ENCODE results near the gene PTPRK.

Gene PTPRK

DNA sequence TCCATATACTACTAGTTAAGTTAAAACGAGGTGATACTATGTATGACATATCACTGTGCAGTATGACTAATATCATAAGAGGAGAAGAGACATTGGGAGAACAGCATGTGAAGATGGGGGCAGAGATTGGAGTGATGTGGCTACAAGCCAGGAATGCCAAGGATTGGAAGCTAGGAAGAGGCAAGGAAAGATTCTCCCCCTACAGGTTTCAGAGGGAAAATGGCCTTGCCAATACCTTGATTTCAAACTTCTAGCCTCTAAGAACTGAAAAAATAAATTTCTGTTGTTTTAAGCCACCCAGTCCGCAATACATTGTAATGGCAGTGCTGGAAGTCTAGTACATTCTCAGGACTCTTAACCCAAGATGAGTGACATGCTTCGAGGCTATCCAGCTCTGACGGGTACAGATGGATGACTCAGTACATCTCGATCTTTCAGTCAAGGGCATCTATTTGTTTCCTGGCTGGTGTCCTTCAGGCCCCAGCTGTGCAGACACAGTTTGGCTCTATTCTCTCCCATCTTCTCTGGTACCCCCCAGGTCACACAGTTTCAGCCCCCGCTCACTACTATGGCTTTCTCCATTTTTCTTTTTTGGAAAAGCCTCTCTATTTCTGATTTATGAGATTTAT lies 564.0 kb downstream of the PTPRK start:
- FAIRE-seq (no peak), DNase-seq (ENCODE audit: insufficient read length, low spot score) (no peak)
- TF ChIP-seq SPI1 (IDR thresholded peaks at IDR 0.05; ENCODE audit: low read depth, low read length) = no peak
- TF ChIP-seq POU2F2 (IDR thresholded peaks at IDR 0.05; ENCODE audit: low read depth, low read length) = no peak
- TF ChIP-seq POLR2AphosphoS5 (IDR thresholded peaks at IDR 0.05; ENCODE audit: low read depth, low read length) = no peak
- TF ChIP-seq TAF1 (IDR thresholded peaks at IDR 0.05; ENCODE audit: low read depth, low read length) = no peak
- TF ChIP-seq PAX5 (IDR thresholded peaks at IDR 0.05; ENCODE audit: insufficient read depth, low read length, severe bottlenecking) = no peak
- no peak for TF ChIP-seq POLR2A (IDR thresholded peaks at IDR 0.05; ENCODE audit: low read depth, low read length)

- no peak for FAIRE-seq
- TF ChIP-seq POLR2AphosphoS5 (IDR thresholded peaks at IDR 0.05; ENCODE audit: low read depth, low read length) = no peak
- no peak for TF ChIP-seq SPI1 (IDR thresholded peaks at IDR 0.05; ENCODE audit: low read depth, low read length)
- no peak for TF ChIP-seq POU2F2 (IDR thresholded peaks at IDR 0.05; ENCODE audit: low read depth, low read length)
- no peak for TF ChIP-seq PAX5 (IDR thresholded peaks at IDR 0.05; ENCODE audit: insufficient read depth, low read length, severe bottlenecking)
- no peak for TF ChIP-seq TAF1 (IDR thresholded peaks at IDR 0.05; ENCODE audit: low read depth, low read length)
- no peak for TF ChIP-seq POLR2A (IDR thresholded peaks at IDR 0.05; ENCODE audit: low read depth, low read length)
- no peak for DNase-seq (ENCODE audit: insufficient read length, low spot score)
Observed at GRCh38 chr6:127954082-127954481, 566.3 kb downstream of the PTPRK start.

- DNase-seq (ENCODE audit: insufficient read length, low spot score) (no peak), FAIRE-seq (no peak)
- TF ChIP-seq POLR2A (IDR thresholded peaks at IDR 0.05; ENCODE audit: low read depth, low read length) = no peak
- no peak for TF ChIP-seq POLR2AphosphoS5 (IDR thresholded peaks at IDR 0.05; ENCODE audit: low read depth, low read length)
- TF ChIP-seq POU2F2 (IDR thresholded peaks at IDR 0.05; ENCODE audit: low read depth, low read length) = no peak
- no peak for TF ChIP-seq PAX5 (IDR thresholded peaks at IDR 0.05; ENCODE audit: insufficient read depth, low read length, severe bottlenecking)
Observed at GRCh38 chr6:127952831-127953230, 567.6 kb downstream of the PTPRK start.

GRCh38 chr6:127952176-127952575 lies 568.2 kb downstream of the PTPRK start:
- FAIRE-seq = no peak

DNA sequence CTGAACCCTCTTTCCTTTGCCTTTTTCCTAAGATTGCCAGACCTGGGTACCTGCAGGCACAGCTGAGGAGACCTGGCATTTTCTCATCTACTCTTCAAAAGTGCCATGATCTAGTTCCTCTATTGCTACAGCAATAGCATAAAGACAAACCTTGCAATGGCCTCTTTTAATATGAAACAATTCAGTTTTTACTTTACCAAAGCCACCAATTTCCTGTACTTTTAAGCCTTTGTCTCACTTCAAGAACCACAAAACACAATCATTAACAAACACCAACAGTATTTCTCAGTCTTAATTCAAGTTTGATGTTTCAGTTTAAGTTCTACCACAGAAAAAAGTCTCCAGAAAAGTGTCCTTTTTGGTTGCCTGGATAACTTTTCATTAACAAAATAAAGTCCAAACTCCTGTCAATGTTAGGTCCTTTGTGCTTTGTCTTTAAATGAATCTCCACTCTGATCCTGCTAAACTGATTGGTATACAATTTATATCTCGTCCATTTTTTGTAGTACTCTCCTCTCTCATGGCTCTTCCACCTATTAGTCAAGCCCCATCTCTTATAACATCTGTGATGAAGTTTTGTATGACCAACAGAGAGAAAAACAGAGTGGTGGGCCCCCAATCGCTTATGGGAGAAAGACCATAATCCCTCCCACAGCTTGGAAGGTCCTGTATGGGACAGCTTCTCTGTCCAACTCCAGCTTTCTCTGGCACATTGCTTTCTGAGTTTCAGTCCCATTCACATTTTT lies 569.1 kb downstream of the PTPRK start:
- DNase-seq (ENCODE audit: insufficient read length, low spot score) (no peak), FAIRE-seq (no peak)
- TF ChIP-seq PAX5 (IDR thresholded peaks at IDR 0.05; ENCODE audit: insufficient read depth, low read length, severe bottlenecking) = no peak
- TF ChIP-seq POU2F2 (IDR thresholded peaks at IDR 0.05; ENCODE audit: low read depth, low read length) = no peak
- TF ChIP-seq TAF1 (IDR thresholded peaks at IDR 0.05; ENCODE audit: low read depth, low read length) = no peak
- TF ChIP-seq POLR2A (IDR thresholded peaks at IDR 0.05; ENCODE audit: low read depth, low read length) = no peak
- no peak for TF ChIP-seq POLR2AphosphoS5 (IDR thresholded peaks at IDR 0.05; ENCODE audit: low read depth, low read length)
- no peak for TF ChIP-seq SPI1 (IDR thresholded peaks at IDR 0.05; ENCODE audit: low read depth, low read length)

More at GRCh38 chr6:127952176-127952575, 568.2 kb downstream of the PTPRK start:
- no peak for TF ChIP-seq POLR2AphosphoS5 (IDR thresholded peaks at IDR 0.05; ENCODE audit: low read depth, low read length)
- no peak for TF ChIP-seq POLR2A (IDR thresholded peaks at IDR 0.05; ENCODE audit: low read depth, low read length)
- no peak for TF ChIP-seq TAF1 (IDR thresholded peaks at IDR 0.05; ENCODE audit: low read depth, low read length)
- TF ChIP-seq POU2F2 (IDR thresholded peaks at IDR 0.05; ENCODE audit: low read depth, low read length) = no peak
- TF ChIP-seq SPI1 (IDR thresholded peaks at IDR 0.05; ENCODE audit: low read depth, low read length) = no peak
- TF ChIP-seq PAX5 (IDR thresholded peaks at IDR 0.05; ENCODE audit: insufficient read depth, low read length, severe bottlenecking) = no peak
- DNase-seq (ENCODE audit: insufficient read length, low spot score) = no peak

- no peak for FAIRE-seq
- no peak for DNase-seq (ENCODE audit: insufficient read length, low spot score)
- TF ChIP-seq POLR2AphosphoS5 (IDR thresholded peaks at IDR 0.05; ENCODE audit: low read depth, low read length) = no peak
- TF ChIP-seq TAF1 (IDR thresholded peaks at IDR 0.05; ENCODE audit: low read depth, low read length) = no peak
- no peak for TF ChIP-seq PAX5 (IDR thresholded peaks at IDR 0.05; ENCODE audit: insufficient read depth, low read length, severe bottlenecking)
- no peak for TF ChIP-seq POLR2A (IDR thresholded peaks at IDR 0.05; ENCODE audit: low read depth, low read length)
Observed at GRCh38 chr6:127950566-127951145, 569.7 kb downstream of the PTPRK start.

DNA sequence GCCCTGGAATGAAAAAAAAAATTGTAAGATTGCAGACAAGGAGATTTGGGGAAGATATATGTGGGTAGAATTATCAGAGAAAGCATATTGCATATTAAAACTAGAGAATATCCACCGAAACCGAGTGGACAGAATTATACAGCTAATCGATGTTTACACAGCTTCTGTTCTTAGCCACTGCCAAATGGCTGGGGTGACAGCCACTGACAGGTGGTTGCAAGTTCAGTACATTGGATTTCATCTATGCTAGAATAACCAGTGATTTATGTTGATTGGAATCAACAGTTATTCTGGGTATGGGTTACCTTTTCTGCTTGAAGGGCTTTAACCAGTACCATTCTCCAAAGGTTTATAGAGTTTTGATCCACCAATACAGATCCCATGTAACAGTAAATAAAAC lies 571.1 kb downstream of the PTPRK start:
- no peak for DNase-seq (ENCODE audit: insufficient read length, low spot score)
- FAIRE-seq = no peak
- TF ChIP-seq TAF1 (IDR thresholded peaks at IDR 0.05; ENCODE audit: low read depth, low read length) (no peak), SPI1 (IDR thresholded peaks at IDR 0.05; ENCODE audit: low read depth, low read length) (no peak), POLR2AphosphoS5 (IDR thresholded peaks at IDR 0.05; ENCODE audit: low read depth, low read length) (no peak), PAX5 (IDR thresholded peaks at IDR 0.05; ENCODE audit: insufficient read depth, low read length, severe bottlenecking) (no peak), POLR2A (IDR thresholded peaks at IDR 0.05; ENCODE audit: low read depth, low read length) (no peak), POU2F2 (IDR thresholded peaks at IDR 0.05; ENCODE audit: low read depth, low read length) (no peak)

DNA sequence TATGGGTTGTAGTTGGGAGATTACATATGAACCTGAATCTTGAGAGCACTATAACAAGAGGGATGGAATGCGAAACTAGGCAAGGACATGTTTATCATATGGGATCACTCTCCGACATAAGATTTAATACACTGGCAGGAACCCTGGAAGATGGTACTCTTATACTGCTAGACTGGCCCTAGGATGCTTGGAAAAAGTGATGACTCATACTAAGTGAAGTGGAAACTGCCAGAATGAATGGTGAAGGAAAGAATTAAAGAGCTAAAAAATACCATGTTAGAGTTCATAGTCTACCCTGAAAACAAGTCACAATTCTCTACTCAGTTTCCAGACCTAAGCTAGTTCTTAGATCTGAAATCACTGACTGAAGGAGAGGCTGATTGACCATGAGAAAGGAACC lies 574.0 kb downstream of the PTPRK start:
- no peak for TF ChIP-seq POLR2A (IDR thresholded peaks at IDR 0.05; ENCODE audit: low read depth, low read length)
- FAIRE-seq (no peak), DNase-seq (ENCODE audit: insufficient read length, low spot score) (no peak)

- TF ChIP-seq POU2F2 (IDR thresholded peaks at IDR 0.05; ENCODE audit: low read depth, low read length) = no peak
- no peak for TF ChIP-seq POLR2AphosphoS5 (IDR thresholded peaks at IDR 0.05; ENCODE audit: low read depth, low read length)
- TF ChIP-seq POLR2A (IDR thresholded peaks at IDR 0.05; ENCODE audit: low read depth, low read length) = no peak
- no peak for TF ChIP-seq PAX5 (IDR thresholded peaks at IDR 0.05; ENCODE audit: insufficient read depth, low read length, severe bottlenecking)
- TF ChIP-seq TAF1 (IDR thresholded peaks at IDR 0.05; ENCODE audit: low read depth, low read length) = no peak
- no peak for TF ChIP-seq SPI1 (IDR thresholded peaks at IDR 0.05; ENCODE audit: low read depth, low read length)
- DNase-seq (ENCODE audit: insufficient read length, low spot score) (no peak), FAIRE-seq (no peak)
Observed at GRCh38 chr6:127945434-127946097, 574.8 kb downstream of the PTPRK start.

All from GM12891 (cell line).